Measurements from ENCODE around the gene MYO19.
"Not testable (repeated sequence)": the region's sequence is repeated elsewhere in the genome, so short reads cannot be mapped to it uniquely, and the experiment has no call there.

The MYO19 gene

DNA sequence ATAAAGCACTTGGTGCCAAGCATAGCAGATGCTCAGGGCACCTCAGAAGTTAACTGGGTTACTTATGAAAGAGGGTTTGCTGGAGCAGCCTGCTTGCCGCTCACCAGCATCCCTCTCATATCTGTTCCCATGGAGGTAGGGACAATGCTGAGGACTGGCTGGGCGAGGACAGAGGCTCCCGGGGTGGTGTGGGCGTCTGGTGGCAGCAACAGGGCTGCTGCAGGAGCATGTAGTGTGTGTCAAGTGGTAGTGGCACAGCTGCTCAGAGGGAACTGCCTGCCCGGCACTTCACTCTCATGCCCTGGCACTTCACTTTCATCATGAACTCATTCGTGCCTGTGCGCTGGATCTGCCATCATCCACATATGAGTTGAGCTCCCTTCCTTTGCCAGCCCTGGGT lies 75.1 kb downstream of the MYO19 start:
- no peak for DNase-seq

DNA sequence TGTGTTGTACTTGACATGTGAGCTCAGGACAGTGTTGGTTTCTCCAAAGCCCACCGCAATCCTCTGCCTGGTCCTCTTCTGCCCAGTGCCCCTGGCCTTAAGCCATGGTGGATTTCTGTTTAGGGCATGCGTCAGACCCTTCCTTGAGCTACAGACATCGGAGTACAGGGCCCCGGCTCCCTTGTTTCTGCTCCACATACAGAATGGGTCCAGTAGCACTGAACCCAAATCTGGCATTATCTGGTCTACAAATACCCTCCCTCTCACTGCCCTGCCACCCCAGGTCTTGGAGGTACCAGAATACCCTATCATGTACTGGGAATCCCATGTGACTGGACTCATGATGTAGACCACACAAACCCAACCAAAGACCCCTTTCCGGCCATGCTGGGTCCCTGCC lies 75.6 kb downstream of the MYO19 start:
- no peak for DNase-seq

DNA sequence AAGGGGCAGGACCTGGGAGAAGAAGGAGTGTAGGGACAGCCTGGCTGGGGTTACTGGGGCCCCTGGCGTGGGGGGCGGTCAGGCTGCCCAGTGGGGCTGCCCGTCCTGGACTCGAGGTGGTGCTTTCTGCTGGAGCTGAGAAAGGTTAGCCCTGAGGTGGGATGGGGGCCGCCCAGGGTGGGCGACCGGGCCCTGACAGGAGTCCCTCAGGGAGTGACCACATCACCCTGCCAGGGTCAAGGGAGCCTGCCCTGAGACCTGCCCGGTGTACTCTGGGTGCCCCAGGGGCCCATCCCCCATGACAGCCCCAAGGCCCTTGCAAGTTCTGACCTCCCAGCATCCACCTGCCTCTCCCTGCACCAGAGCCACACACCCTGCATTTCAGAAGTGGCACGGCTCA lies 77.0 kb downstream of the MYO19 start:
- not testable (repeated sequence) for DNase-seq

DNA sequence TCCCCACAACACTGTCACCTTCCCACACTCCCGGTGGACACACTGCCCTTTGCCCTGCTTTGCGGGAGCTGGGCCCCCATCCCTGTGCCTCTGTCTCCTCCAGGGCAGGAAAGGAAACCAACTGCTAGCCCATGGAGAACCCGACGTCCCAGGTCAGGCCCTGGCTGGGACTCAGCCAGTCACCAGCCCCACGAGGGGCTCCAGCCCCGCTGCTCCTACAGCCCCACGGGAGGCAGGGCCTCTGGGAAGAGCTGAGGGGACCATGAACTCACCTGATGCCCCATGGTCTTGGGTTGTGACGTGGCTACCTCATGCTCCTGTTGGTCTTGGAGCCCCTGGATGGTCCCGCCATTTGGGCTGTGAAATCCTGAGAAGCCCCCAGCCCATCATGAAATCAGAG lies 81.8 kb downstream of the MYO19 start:
- not testable (repeated sequence) for DNase-seq

DNA sequence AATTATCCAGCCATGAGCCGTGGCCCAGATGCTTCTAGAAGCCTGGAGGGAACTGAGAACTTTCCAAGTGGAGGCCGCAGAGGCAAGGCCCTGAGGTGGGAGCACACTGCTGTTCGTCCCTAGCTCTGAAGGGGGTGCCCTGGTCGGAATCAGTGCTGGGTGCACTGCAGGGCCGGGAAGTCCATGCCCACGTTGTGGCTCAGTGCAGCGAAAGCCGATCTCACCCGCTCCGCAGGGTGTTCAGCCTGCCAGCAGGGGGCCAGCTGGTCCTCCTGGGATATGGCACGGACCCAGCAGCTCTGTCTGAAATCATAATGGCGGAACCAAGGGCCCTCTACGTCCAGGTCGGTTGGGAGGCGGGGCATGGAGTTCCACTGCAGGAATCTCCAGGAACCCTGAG lies 84.7 kb downstream of the MYO19 start:
- not testable (repeated sequence) for DNase-seq

Data from activated CD4-positive, alpha-beta T cell treated with anti-CD3 and anti-CD28 coated beads, Interleukin-2, Interleukin-6, amounts not matched to agents 100 ng/mL and 50 ng/mL, durations not matched to agents 16 hours and 8 hours (primary cell).